GM23338 (cell line): ENCODE measurements around the gene BAZ1B. TPM values are rescaled to one million over a fixed set of nuclear protein-coding genes. Genes with fewer than 3 reads are reported as not detected.

ENCODE experiments used
- ATAC-seq: fragments of 200-7000 bp; cut with Tn5 transposase; 3 replicates; pipeline ENCODE4 v1.9.1; 2020
- DNase-seq: peaks from one replicate; pipeline ENCODE4 v3.0.0-alpha.2; 2015; ENCODE audit warnings: low spot score
- H2AFZ ChIP-seq: fragments of 200-600 bp; sonication (generic); 2 replicates; pipeline ENCODE4 v1.8.0; 2016; ENCODE audit warnings: antibody characterized with exemption, mild to moderate bottlenecking, moderate library complexity
- H3F3A ChIP-seq: fragments of 200-600 bp; sonication (generic); replicated peaks from 2 replicates; pipeline ENCODE4 v1.8.0; 2017; ENCODE audit warnings: antibody characterized with exemption, mixed run types, low read depth
- H3K27ac ChIP-seq: fragments of 200-600 bp; sonication (generic); 2 replicates; pipeline ENCODE4 v1.6.1; 2016; ENCODE audit warnings: low read depth
- H3K27me3 ChIP-seq: fragments of 200-600 bp; sonication (generic); 2 replicates; pipeline ENCODE4 v1.8.0; 2016; ENCODE audit warnings: mild to moderate bottlenecking, mixed run types, moderate library complexity; ENCODE audit not compliant: insufficient read depth
- H3K36me3 ChIP-seq: fragments of 200-600 bp; sonication (generic); 2 replicates; pipeline ENCODE4 v1.8.0; 2016; ENCODE audit warnings: mild to moderate bottlenecking; ENCODE audit not compliant: insufficient read depth
- H3K4me1 ChIP-seq: fragments of 200-600 bp; sonication (generic); 2 replicates; pipeline ENCODE4 v1.8.0; 2016; ENCODE audit warnings: mild to moderate bottlenecking, moderate library complexity; ENCODE audit not compliant: insufficient read depth
- H3K4me2 ChIP-seq: fragments of 200-600 bp; sonication (generic); 2 replicates; pipeline ENCODE4 v1.7.1; 2017; ENCODE audit warnings: mixed run types
- H3K4me3 ChIP-seq: fragments of 200-600 bp; sonication (generic); 2 replicates; pipeline ENCODE4 v1.6.1; 2016; ENCODE audit warnings: mixed run types
- H3K79me2 ChIP-seq: fragments of 200-600 bp; sonication (generic); replicated peaks from 2 replicates; pipeline ENCODE4 v1.8.0; 2017; ENCODE audit warnings: mild to moderate bottlenecking; ENCODE audit not compliant: insufficient read depth
- H3K9me2 ChIP-seq: fragments of 200-600 bp; sonication (generic); 2 replicates; pipeline ENCODE4 v1.8.0; 2017; ENCODE audit not compliant: insufficient read depth
- H4K20me1 ChIP-seq: fragments of 200-600 bp; sonication (generic); replicated peaks from 2 replicates; pipeline ENCODE4 v1.8.0; 2017; ENCODE audit warnings: mild to moderate bottlenecking; ENCODE audit not compliant: insufficient read depth
- H3K27ac Mint-ChIP-seq: 2 replicates; pipeline ENCODE4 v1.8.0; 2020; ENCODE audit warnings: inconsistent platforms, mild to moderate bottlenecking, moderate library complexity, mixed read lengths
- H3K27me3 Mint-ChIP-seq: 3 replicates; pipeline ENCODE4 v1.8.0; 2022; ENCODE audit warnings: low read depth, mild to moderate bottlenecking, moderate library complexity, mixed read lengths, inconsistent platforms; ENCODE audit not compliant: insufficient read depth, poor library complexity
- H3K36me3 Mint-ChIP-seq: 3 replicates; pipeline ENCODE4 v1.8.0; 2021; ENCODE audit warnings: low read depth, mild to moderate bottlenecking, inconsistent platforms, moderate library complexity, mixed read lengths
- H3K4me1 Mint-ChIP-seq: 3 replicates; pipeline ENCODE4 v1.8.0; 2020; ENCODE audit warnings: mild to moderate bottlenecking, inconsistent platforms, mixed read lengths
- H3K4me3 Mint-ChIP-seq: 3 replicates; pipeline ENCODE4 v1.8.0; 2021; ENCODE audit warnings: moderate library complexity, mild to moderate bottlenecking, inconsistent platforms, mixed read lengths
- H3K9me3 Mint-ChIP-seq: 3 replicates; pipeline ENCODE4 v1.8.0; 2020; ENCODE audit warnings: moderate library complexity, mild to moderate bottlenecking, inconsistent platforms, mixed read lengths
- CREB1 ChIP-seq: fragments of 250-450 bp; sonication (Bioruptor Pico); IDR thresholded peaks from 2 replicates; pipeline ENCODE4 v1.5.0; 2020; ENCODE audit warnings: low read depth, mild to moderate bottlenecking, moderate library complexity
- EZH2 ChIP-seq: fragments of 200-600 bp; sonication (generic); IDR thresholded peaks from one replicate; pipeline ENCODE4 v1.8.0; 2017; ENCODE audit warnings: antibody characterized with exemption, mild to moderate bottlenecking, low read depth; ENCODE audit not compliant: unreplicated experiment
- EZH2phosphoT487 ChIP-seq: fragments of 200-600 bp; sonication (generic); IDR thresholded peaks from one replicate; pipeline ENCODE4 v1.8.1; 2018; ENCODE audit warnings: antibody characterized with exemption; ENCODE audit not compliant: unreplicated experiment
- POLR2AphosphoS5 ChIP-seq: IDR thresholded peaks from 2 replicates; pipeline ENCODE4 v1.6.1; 2016; ENCODE audit warnings: antibody characterized with exemption, low read depth
- STAT1 ChIP-seq: IDR thresholded peaks from one replicate; pipeline ENCODE4 v1.6.1; 2016; ENCODE audit warnings: antibody characterized with exemption; ENCODE audit not compliant: unreplicated experiment
- ZNF114 ChIP-seq: fragments of 250-450 bp; sonication (Bioruptor Pico); IDR thresholded peaks from 2 replicates; pipeline ENCODE4 v1.5.0; 2020; ENCODE audit warnings: mild to moderate bottlenecking, moderate library complexity
- polyA plus RNA-seq: library from polyadenylated mRNA; unstranded; fragments of >200 nt; fragmentation: Nextera tagmentation; extraction: Ambion mirVana; gene quantifications from 2 replicates; pipeline ENCODE4 v1.2.1, GENCODE V29; 2016
- total RNA-seq: library from RNA; depleted of rRNA; stranded (reverse); fragments of >200 nt; shearing (Covaris generic); gene quantifications from 2 replicates; pipeline ENCODE4 v1.2.3, GENCODE V29; 2014
- TF ChIP-seq, protein P1 (sequence below), 2 experiments: fragments of 200-600 bp in 1 of 2; sonication (generic) in 1 of 2; conservative IDR thresholded peaks; 2 replicates each; pipeline versions ENCODE4 v1.5.1 to v1.6.1; 2016 to 2017; ENCODE audit warnings: antibody characterized with exemption in 2 of 2, low read depth in 2 of 2, mild to moderate bottlenecking in 2 of 2, moderate library complexity in 1 of 2
- TF ChIP-seq, protein P2 (sequence below): IDR thresholded peaks from one replicate; pipeline ENCODE4 v1.6.1; 2018; ENCODE audit warnings: antibody characterized with exemption; ENCODE audit not compliant: unreplicated experiment
- TF ChIP-seq, protein P3 (sequence below): IDR thresholded peaks from 2 replicates; pipeline ENCODE4 v1.6.1; 2016; ENCODE audit warnings: antibody characterized with exemption

Gene BAZ1B
- total and polyA plus RNA-seq, 2 experiments from 2014 or later: 40.4 to 70.7 TPM

DNA sequence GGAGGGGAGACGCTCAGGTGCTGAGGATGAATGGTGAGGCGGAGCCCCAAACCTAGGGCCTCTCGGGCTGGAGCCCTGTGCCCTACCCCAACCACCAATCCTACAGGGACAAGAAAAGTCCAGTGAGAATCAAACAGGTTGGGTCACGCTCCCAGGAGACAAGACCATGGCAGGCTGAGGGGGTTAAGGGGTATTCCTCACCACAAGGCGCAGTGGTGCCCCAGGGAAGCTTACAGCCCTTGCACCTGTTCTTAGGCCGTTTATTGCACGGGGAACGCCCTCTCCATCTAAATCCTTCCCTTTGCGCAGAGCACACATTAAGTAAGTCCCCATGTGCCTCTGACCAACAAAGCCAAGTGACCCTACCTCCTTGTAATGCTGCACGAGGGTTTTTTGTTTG is 85.0 kb downstream of the BAZ1B start:
- Histone ChIP-seq H3K36me3 (peaks cover 9% of the 10 kb centered on the region; the same call in 1 of the 2 replicates), H3K4me1 (no peaks in the 10 kb centered on the region; the same call in 1 of the 2 replicates), H3K9me2 (no peaks in the 10 kb centered on the region), H2AFZ (no peak overlapping the region), H3K4me3 (no peak overlapping the region), H3K27ac (no peak overlapping the region), H3K4me2 (no peak overlapping the region), H4K20me1 (no peaks in the 10 kb centered on the region; the same call in 1 of the 2 replicates), H3K79me2 (no peaks in the 10 kb centered on the region), H3F3A (0 out of 2 replicates have a peak, but pooled peaks cover 5% of the 10 kb centered on the region), H3K27me3 (peaks cover 23% of the 10 kb centered on the region)
- Mint-ChIP-seq H3K27ac (no peak overlapping the region), H3K27me3 (peaks cover 38% of the 10 kb centered on the region), H3K4me3 (no peak overlapping the region), H3K36me3 (peaks cover 30% of the 10 kb centered on the region), H3K4me1 (no peaks in the 10 kb centered on the region; the same call in 1 of the 3 replicates), H3K9me3 (no peaks in the 10 kb centered on the region)
- no peak for TF ChIP-seq STAT1
- no peak for TF ChIP-seq CREB1 (CRISPR knock-in tag)
- TF ChIP-seq EZH2phosphoT487: no peak
- TF ChIP-seq ZNF114 (CRISPR knock-in tag): no peak
- ATAC-seq (no peak), DNase-seq (no peak)

DNA sequence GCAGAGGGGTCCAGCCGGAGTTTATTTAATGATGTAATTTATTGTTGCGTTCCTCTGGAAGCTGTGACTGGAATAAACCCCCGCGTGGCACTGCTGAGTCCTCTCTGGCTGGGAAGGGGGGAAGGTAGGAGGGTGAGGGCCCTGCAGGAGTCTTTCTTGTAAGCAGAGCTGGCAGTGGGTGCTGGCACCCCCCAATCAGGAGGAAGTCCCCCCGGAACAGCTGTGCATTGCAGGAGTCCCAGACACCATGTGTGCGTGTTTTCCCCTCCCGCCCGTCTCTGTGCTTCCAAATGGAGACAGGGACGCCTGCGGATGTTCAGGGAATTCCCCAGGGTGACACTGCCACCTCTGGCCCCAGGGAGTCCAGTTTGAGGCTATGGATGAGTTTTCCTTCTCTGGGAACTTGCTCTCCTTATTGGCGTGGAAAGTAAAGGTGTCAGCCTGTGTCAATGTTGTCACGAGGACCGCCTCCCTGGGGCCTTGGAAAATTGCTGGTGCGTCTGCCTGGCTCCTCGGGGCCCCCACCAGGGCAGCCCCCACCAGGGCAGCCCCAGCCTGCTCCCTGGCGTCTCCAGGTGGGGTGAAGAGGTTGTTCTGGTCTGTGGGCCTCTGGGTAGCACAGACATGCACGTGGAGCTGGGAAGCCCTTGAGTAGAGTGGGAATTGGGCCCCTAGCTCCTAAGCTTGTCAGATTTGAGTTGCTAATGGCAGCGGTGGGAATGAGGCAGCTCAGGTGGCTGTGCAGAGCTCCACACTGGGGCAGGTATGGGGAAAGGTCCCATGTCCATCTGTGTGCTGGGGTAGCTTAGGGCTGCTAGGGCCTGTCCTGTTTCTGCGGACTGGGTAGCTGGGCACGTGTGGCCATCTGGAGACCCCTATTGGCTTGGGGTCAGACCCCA is 85.8 kb downstream of the BAZ1B start:
- Histone ChIP-seq H3K4me3 (no peak overlapping the region), H3F3A (0 out of 2 replicates have a peak, but pooled peaks cover 5% of the 10 kb centered on the region), H3K36me3 (peaks cover 4% of the 10 kb centered on the region; the same call in 1 of the 2 replicates), H3K27me3 (peaks cover 23% of the 10 kb centered on the region), H3K4me2 (no peak overlapping the region), H3K9me2 (no peaks in the 10 kb centered on the region), H2AFZ (no peak overlapping the region), H3K27ac (no peak overlapping the region), H3K4me1 (no peaks in the 10 kb centered on the region; the same call in 1 of the 2 replicates), H4K20me1 (no peaks in the 10 kb centered on the region; the same call in 1 of the 2 replicates), H3K79me2 (no peaks in the 10 kb centered on the region)
- no peak for ATAC-seq
- H3K27me3 Mint-ChIP-seq: peaks cover 37% of the 10 kb centered on the region
- H3K4me3 Mint-ChIP-seq: no peak overlapping the region; the same call in 2 of the 3 replicates
- no peak for DNase-seq
- H3K4me1 Mint-ChIP-seq: no peaks in the 10 kb centered on the region; the same call in 1 of the 3 replicates
- H3K36me3 Mint-ChIP-seq: peaks cover 22% of the 10 kb centered on the region
- no peak overlapping the region for H3K27ac Mint-ChIP-seq
- TF ChIP-seq POLR2AphosphoS5: no peak
- TF ChIP-seq, protein P1, sequence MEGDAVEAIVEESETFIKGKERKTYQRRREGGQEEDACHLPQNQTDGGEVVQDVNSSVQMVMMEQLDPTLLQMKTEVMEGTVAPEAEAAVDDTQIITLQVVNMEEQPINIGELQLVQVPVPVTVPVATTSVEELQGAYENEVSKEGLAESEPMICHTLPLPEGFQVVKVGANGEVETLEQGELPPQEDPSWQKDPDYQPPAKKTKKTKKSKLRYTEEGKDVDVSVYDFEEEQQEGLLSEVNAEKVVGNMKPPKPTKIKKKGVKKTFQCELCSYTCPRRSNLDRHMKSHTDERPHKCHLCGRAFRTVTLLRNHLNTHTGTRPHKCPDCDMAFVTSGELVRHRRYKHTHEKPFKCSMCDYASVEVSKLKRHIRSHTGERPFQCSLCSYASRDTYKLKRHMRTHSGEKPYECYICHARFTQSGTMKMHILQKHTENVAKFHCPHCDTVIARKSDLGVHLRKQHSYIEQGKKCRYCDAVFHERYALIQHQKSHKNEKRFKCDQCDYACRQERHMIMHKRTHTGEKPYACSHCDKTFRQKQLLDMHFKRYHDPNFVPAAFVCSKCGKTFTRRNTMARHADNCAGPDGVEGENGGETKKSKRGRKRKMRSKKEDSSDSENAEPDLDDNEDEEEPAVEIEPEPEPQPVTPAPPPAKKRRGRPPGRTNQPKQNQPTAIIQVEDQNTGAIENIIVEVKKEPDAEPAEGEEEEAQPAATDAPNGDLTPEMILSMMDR (conservative IDR thresholded peaks at IDR 0.05; ENCODE audit: low read depth in 2 of 2): peak in 1 of 2 experiments; percentile 26; a peak in 2 of 4 replicates
- no peaks in the 10 kb centered on the region for H3K9me3 Mint-ChIP-seq

DNA sequence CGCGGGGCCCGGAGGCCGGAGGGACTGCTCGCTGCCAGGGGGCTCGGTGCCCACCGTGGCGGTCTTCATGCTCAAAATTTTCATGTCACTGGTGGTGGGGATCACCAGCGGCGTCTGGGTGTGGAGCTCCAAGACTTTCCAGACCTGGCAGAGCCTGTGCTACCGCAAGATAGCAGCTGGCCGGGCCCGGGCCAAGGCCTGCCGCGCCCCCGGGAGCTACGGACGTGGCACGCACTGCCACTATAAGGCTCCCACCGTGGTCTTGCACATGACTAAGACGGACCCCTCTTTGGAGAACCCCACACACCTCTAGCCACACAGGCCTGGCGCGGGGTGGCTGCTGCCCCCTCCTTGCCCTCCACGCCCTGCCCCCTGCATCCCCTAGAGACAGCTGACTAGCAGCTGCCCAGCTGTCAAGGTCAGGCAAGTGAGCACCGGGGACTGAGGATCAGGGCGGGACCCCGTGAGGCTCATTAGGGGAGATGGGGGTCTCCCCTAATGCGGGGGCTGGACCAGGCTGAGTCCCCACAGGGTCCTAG is 86.6 kb downstream of the BAZ1B start:
- H2AFZ ChIP-seq: no peak overlapping the region
- no peaks in the 10 kb centered on the region for H3K79me2 ChIP-seq
- DNase-seq (no peak), ATAC-seq (no peak)
- no peak overlapping the region for H3K27ac ChIP-seq
- H3K36me3 ChIP-seq: no peaks in the 10 kb centered on the region
- no peaks in the 10 kb centered on the region; the same call in 1 of the 2 replicates for H4K20me1 ChIP-seq
- H3K4me3 ChIP-seq: no peak overlapping the region
- peaks cover 23% of the 10 kb centered on the region for H3K27me3 ChIP-seq
- Mint-ChIP-seq H3K27ac (no peak overlapping the region), H3K4me3 (no peak overlapping the region), H3K4me1 (no peaks in the 10 kb centered on the region; the same call in 1 of the 3 replicates), H3K36me3 (peaks cover 15% of the 10 kb centered on the region), H3K9me3 (no peaks in the 10 kb centered on the region), H3K27me3 (peaks cover 40% of the 10 kb centered on the region)
- 0 out of 2 replicates have a peak, but pooled peaks cover 5% of the 10 kb centered on the region for H3F3A ChIP-seq
- H3K4me2 ChIP-seq: no peak overlapping the region
- H3K9me2 ChIP-seq: no peaks in the 10 kb centered on the region
- no peaks in the 10 kb centered on the region; the same call in 1 of the 2 replicates for H3K4me1 ChIP-seq
- TF ChIP-seq POLR2AphosphoS5 (no peak), EZH2 (no peak)
- TF ChIP-seq, protein P2, sequence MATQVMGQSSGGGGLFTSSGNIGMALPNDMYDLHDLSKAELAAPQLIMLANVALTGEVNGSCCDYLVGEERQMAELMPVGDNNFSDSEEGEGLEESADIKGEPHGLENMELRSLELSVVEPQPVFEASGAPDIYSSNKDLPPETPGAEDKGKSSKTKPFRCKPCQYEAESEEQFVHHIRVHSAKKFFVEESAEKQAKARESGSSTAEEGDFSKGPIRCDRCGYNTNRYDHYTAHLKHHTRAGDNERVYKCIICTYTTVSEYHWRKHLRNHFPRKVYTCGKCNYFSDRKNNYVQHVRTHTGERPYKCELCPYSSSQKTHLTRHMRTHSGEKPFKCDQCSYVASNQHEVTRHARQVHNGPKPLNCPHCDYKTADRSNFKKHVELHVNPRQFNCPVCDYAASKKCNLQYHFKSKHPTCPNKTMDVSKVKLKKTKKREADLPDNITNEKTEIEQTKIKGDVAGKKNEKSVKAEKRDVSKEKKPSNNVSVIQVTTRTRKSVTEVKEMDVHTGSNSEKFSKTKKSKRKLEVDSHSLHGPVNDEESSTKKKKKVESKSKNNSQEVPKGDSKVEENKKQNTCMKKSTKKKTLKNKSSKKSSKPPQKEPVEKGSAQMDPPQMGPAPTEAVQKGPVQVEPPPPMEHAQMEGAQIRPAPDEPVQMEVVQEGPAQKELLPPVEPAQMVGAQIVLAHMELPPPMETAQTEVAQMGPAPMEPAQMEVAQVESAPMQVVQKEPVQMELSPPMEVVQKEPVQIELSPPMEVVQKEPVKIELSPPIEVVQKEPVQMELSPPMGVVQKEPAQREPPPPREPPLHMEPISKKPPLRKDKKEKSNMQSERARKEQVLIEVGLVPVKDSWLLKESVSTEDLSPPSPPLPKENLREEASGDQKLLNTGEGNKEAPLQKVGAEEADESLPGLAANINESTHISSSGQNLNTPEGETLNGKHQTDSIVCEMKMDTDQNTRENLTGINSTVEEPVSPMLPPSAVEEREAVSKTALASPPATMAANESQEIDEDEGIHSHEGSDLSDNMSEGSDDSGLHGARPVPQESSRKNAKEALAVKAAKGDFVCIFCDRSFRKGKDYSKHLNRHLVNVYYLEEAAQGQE: no peak
- TF ChIP-seq, protein P3, sequence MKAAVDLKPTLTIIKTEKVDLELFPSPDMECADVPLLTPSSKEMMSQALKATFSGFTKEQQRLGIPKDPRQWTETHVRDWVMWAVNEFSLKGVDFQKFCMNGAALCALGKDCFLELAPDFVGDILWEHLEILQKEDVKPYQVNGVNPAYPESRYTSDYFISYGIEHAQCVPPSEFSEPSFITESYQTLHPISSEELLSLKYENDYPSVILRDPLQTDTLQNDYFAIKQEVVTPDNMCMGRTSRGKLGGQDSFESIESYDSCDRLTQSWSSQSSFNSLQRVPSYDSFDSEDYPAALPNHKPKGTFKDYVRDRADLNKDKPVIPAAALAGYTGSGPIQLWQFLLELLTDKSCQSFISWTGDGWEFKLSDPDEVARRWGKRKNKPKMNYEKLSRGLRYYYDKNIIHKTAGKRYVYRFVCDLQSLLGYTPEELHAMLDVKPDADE: no peak
